ENCODE results near the gene SCO2.
A peak's percentile ranks its signal among the peaks of the same experiment; 100 is the strongest.

The SCO2 gene

DNA sequence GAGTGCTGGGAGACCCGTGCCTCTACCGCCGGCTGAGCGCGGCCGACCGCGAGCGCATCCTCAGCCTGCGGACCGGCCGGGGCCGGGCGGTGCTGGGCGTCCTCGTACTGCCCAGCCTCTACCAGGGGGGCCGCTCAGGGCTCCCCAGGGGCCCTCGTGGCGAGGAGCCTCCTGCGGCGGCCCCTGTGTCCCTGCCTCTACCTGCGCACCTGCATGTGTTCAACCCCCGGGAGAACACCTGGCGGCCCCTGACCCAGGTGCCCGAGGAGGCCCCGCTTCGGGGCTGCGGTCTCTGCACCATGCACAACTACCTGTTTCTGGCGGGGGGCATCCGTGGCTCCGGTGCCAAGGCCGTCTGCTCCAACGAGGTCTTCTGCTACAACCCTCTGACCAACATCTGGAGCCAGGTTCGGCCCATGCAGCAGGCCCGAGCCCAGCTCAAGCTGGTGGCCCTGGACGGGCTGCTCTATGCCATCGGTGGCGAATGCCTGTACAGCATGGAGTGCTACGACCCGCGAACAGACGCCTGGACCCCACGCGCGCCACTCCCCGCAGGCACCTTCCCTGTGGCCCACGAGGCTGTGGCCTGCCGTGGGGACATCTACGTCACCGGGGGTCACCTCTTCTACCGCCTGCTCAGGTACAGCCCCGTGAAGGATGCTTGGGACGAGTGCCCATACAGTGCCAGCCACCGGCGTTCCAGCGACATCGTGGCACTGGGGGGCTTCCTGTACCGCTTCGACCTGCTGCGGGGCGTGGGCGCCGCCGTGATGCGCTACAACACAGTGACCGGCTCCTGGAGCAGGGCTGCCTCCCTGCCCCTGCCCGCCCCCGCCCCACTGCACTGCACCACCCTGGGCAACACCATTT, 23.8 kb upstream of the SCO2 start:
- DNase-seq, result no peak

DNA sequence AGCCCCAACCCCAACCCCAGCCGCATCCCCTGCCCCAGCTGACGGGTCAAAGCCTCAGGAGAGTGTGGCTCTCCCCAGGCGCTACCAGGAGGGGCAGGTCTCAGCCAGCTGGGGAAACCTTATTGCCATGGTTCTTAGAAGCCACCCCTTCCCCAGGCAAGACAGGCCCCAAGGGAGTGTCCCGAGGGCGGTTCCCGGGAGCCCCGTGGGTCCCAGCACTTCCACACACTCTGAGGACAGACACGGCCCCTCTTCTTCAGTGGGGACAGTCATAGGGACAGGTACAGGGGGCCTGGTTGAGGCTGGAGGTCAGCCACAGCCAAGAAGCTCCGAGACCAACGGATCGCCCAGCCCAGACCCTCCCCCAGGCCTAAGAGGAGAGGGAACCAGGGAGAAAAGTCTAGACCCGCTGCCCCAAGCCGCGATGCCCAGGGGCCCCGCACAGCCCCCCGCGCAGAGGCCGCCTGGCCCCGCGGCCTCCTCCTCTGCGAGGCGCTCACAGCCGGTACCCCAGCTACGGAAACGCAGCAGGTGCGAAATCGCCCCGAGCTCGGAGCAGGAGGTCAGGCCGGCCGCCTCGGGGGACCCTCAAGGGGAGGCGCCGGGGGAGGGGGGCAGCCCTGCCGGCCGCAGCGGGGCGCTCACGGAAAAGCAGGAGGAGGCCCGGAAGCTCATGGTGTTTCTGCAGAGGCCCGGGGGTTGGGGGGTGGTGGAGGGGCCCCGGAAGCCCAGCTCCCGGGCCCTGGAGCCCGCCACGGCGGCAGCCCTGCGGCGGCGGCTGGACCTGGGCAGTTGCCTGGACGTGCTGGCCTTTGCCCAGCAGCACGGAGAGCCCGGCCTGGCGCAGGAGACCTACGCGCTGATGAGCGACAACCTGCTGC, 22.9 kb upstream of the SCO2 start:
- peak; percentile 54 for DNase-seq

DNA sequence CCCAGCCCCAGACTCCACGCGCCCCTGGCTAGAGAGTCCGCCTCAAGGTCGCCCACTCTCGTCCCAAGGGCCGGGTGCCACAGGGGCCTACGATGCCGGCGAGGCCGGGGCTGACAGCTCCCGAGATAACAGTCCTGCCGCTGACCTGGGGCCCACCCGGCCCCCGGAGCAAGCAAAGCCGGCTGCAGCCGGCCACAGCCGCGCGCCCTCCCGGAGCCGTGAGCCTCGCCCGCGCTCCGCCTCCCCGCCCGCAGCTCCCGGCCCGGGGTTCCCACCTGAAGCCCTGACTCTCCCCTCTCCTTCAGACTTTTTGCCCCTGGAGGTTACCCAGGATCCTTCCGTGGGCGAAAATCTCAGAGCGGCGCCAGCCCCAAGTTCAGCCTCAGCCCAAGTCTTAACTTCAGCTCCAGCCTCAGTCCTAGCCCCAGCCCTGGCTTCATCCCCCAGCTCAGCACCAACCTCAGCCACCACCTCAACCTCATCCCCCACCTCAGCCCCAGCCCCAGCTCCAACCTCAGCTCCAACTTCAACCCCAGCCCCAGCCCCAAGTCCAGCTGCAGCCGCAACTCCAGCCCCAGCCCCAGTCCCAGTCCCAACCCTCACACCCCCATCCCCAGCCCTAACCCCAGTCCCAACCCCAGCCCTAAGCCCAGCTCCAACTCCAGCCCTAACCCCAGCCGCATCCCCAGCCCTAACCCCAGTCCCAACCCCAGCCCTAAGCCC, 22.0 kb upstream of the SCO2 start:
- no peak for DNase-seq

DNA sequence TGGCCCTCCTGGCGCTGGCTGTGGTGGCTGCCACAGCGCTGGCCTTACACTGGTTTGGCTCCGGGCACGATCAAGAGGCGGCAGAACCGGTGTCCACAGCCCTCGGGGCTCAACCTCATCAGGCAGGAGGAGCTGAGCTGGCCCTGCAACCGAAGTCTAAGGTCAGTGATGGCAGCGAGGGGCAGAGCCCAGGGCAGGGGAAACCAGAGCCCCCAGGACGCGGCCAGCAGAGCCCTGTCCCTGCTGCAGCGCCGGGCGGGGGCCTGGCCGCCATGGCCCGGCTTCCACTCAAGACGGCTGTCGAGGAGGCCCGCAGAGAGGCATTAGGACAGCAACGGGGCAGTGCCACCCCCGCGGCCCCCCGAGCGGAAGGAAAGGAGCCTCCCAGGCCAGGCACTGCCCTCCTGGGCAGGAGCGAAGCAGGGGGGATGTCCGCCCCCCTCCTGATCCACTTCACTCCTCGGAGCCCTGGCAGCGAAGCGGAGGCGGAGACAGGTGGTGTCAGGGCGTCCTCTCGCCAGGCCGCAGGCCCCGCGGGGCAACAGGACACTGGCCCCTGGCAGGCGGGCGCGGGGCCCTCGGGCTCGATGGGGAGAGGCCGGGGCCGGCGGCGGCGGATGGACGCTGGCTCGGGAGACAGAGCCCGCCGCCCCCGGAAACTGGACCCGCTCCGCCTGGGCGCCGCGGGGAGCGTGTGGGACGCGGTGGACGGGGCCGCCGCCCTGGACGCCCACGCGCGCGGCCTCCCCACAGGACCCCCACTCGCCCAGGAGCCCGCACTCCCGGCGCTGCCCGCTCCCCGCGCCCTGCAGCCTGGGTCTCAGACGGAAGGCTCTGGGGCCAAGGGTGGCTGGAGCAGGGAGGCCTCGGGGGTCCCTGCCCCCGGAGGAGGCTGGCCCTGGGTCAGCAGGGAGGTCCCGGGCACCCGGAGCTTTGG, 21.2 kb upstream of the SCO2 start:
- DNase-seq, result no peak

DNA sequence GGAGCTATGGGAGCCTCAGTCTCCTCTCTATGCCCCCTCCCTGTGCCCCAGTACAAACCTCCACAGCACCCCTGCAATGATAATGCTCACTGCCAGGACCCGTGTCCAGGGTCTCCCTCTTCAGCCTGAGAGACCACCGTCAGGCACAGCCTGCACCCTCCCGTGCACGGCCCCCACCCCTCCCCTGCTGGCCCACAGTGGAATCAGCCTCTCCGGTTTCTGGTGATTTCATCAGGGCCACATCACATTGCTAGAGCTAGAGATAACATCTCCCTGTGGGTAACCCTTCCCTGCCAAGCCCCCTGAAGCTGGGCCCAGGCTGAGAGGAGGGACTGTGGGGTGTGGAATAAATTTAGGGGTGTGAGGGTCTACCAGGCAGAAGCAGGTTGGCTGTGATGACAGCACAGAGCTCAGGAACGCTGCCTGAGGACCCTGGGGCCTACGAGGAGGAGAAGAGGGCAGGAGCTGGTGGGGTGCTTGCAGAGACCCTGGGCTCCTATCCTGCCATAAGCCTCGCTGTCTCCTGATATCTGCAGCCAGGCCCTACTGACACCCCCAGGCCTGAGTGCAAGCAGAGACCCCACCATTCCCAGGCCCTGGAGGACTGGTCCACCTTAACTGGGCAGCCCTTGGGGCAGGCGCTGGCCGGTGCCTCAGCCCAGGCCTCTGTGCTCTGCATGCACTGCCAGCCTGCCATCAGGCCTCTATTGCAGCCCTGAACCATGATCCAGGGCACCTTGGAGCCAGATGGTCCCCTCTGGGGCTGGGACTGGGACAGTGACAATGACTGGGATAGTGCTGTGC, 20.3 kb upstream of the SCO2 start, which contains the start of gene KLHDC7B:
Gene KLHDC7B (plus strand): TSS at position 378 of the 804 bp plus-strand sequence. CDS start 345 bp downstream, at position 723.
- DNase-seq, result peak; percentile 32

DNA sequence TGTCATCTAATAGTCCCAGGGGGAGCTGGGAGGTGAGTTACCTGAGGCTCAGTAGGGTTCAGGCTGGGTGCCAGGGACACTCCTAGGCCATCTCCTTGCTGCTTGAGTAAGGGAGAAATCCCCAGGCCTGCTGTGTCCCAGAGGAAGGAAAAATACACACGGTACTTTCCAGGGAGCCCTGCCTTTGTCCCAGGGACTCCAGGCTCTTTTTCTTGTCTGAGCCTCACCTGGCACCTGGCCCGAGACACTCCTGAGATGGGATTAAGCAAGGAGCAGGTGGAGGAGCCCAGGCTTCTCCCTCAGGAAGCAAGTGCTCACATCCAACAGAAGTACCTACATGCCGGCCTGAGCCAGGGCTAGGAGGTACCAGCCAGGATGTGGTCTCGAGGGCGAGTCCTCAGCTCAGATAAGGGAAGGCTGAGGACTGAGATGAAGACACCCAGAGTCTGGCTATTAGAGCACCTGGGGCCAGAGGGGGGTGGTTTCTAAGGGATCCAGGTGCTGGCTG, 19.4 kb upstream of the SCO2 start:
- peak; percentile 27 for DNase-seq

DNA sequence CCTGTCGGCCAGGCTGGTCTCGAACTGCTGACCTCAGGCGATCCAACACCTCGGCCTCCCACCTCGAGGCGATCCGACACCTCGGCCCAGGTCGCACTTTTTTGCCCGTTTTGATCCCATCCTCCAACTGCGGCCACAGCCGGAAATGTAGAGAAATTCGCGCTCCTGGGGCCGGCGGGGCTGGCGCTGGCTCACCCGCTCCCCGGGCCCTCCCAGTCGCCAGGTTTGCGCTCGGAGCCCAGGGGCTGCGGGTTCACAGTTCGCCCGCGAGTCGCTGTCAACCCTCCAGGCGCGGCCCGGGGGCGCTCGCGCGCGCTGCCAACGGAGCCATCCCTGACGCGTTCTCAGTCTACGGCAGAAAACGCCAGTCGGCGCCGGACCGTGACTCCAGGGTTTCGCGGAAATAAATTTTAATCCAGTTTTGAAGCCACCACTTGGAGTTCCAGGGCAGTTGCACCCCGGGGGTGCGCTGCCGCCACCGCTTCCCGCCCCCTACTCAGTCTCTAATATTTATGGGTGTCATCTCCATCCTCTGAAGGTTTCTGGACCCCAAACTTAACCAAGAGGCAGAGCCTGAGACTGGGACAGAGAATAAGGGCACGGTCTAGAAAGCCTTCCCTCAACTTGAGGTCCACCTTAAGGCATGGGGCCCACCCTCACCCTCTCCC, 18.8 kb upstream of the SCO2 start:
- peak; percentile 81 for DNase-seq

DNA sequence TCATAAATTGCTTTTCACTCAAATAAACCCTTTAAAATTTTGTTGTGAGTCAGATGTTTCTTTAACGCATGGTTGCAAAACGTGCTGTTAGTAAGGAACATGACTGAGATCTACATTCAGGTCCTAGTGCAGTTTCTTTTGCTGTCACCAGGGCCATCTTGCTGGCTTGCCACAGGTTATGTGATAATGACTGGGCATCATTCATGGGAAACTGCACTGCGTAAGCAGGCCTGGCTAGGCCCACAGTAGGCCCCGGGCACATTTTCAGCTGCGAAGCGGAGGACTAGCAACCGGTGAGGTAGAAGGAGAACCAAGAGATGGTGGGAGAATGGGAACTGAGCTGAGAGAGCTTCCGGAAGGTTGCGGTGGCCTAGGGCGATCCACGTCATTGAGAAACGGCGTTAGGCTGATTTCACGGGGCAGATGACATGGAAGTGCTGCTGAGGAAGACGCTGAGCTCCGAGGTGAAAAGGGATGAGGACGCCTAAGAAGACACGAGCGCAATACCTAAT, 17.1 kb upstream of the SCO2 start:
- peak; percentile 26 for DNase-seq

DNA sequence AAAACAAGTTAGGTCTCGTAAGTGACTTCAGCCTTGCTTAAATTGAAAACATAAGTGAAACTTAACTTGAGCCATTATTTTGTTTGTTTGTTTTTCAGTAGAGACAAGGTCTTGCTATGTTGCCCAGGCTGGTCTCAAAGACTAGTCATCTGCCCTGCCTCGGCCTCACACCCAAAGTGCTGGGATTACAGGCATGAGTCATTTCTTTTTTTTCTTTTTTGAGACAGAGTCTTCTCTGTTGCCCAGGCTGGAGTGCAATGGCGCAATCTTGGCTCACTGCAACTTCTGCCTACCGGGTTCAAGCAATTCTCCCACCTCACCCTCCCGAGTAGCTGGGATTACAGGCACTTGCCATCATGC, 16.2 kb upstream of the SCO2 start:
- peak; percentile 70 for DNase-seq

DNA sequence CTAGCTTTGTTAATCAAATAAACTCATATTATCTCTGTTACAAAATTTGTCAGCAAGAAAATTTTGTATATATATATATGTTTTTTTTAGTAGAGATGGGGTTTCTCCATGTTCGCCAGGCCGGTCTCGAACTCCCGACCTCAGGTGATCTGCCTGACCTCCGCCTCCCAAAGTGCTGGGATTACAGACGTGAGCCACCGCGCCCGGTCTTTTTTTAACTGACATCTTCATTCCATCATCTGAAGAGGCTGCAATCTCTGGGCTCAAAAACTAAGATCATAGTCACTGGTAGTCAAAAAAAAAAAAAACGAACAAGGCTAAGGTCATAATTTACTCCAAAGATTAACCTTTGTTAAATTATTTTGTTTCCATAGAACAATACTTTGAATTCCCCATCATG, 15.0 kb upstream of the SCO2 start:
- no peak for DNase-seq

DNA sequence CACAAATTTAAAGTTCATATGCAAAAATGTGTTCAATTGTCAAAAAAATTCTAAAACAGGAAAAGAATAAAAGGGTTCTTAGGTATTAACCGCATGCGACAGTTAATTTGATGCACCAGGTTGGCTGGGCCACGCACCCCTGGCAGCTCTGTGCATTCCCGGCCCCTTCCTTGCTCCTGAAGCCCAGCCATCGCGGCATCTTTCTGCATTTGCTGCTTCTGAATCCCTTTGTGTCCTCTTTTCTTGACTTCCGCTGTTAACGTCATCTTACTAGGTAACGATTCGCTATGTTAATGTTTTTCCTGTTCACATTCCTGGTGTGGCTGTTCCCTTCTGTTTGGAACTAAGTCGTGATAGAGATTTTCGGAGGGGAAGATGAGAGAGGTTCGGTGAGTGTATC, 12.4 kb upstream of the SCO2 start:
- DNase-seq, result no peak

DNA sequence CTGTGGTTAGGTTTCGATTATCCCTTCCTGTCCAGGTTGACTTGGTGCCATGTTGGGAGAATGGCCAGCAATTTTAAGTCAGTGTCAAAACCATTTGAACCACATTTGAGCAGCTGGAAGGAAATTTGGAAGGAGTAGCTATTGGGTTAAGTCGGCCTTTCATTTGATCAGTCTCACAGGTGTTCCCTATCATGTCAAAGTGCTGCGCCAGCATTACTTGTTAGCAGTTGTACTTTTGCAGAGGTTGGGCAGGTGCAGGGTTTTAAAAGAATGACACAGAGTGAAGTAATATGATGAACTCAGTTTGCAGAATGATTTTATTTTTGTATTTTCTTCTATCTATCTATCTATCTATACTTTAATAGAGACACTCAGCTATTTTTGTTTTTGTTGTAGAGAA, 10.8 kb upstream of the SCO2 start:
- no peak for DNase-seq

DNA sequence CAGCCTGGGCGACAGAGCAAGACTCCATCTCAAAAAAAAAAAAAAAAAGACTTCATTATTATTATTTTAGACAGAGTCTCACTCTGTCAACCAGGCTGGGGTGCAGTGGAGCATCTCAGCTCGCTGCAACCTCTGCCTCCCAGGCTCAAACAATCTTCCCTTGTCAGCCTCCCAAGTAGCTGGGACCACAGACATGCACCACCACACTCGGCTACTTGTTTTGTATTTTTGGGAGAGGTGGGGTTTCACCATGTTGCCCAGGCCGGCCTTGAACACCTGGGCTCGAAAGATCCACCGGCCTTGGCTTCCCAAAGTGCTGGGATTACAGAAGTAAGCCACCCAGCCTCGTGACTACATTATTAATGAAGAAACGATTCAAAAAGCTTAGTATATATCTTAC, 9.7 kb upstream of the SCO2 start:
- no peak for DNase-seq

DNA sequence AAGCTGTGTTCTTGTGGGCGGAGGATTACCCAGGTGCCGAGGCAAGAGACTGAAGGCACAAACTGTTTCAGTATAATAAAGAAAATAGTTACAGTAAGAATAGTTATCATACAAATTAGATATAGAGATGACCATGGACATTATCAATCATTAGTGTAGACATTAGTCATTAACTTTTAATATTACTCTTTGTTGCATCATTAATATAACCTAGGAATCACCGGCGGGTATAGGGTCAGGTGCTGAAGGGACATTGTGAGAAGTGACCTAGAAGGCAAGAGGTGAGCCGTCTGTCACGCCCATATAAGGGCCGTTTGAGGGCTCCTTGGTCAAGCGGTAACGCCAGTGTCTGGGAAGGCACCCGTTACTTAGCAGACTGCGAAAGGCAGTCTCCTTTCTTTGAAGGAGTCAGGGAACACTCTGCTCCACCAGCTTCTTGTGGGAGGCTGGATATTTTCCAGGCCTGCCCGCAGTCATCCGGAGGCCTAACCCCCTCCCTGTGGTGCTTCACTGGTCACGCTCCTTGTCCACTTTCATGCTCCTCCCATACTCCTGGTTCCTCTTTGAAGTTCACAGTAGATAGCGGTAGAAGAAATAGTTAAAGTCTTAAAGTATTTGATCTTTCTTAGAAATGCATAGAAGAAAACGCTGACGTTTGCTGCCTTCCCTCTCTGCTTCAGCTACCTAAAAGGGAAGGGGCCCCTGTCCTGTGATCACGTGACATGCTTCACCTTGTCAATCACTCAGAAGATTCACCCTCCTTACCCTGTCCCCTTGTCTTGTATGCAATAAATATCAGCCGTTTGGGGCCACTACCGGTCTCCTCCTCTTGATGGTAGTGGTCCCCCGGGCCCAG, 8.7 kb upstream of the SCO2 start:
- DNase-seq, result peak; percentile 39

DNA sequence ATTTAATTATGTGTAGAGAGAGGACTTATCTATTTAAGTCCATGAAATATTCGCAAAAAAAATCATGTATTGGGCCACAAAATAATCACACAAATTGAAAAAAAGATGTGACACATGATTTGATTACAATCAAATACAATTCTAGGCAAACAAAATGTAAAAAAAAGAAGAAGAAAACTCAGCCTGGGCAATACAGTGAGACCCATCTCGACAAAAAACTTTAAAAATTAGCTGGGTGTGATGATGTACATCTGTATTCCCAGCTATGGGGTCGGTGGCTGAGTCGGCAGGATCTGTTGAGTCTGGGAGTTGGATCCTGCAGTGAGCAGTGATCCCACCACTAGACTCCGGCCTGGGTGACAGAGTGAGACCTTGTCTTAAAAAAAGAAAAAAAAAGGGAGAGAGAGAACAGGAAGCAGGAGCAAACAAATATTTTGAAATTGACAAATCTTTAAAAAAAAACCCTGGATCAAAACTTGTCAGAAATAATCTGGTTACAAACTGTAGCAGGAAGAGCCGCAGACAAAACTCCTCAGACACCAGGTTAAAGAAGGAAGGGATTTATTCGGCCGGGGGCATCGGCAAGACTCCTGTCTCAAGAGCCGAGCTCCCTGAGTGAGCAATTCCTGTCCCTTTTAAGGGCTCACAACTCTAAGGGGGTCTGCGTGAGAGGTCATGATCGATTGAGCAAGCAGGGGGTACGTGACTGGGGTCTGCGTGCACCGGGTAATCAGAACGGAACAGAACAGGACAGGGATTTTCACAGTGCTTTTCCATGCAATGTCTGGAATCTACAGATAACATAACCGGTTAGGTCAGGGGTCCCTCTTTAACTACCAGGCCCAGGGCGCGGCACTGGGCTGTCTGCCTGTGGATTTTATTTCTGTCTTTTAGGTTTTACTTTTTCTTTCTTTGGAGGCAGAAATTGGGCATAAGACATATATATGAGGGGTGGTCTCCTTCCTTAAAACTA, 7.7 kb upstream of the SCO2 start:
- no peak for DNase-seq

DNA sequence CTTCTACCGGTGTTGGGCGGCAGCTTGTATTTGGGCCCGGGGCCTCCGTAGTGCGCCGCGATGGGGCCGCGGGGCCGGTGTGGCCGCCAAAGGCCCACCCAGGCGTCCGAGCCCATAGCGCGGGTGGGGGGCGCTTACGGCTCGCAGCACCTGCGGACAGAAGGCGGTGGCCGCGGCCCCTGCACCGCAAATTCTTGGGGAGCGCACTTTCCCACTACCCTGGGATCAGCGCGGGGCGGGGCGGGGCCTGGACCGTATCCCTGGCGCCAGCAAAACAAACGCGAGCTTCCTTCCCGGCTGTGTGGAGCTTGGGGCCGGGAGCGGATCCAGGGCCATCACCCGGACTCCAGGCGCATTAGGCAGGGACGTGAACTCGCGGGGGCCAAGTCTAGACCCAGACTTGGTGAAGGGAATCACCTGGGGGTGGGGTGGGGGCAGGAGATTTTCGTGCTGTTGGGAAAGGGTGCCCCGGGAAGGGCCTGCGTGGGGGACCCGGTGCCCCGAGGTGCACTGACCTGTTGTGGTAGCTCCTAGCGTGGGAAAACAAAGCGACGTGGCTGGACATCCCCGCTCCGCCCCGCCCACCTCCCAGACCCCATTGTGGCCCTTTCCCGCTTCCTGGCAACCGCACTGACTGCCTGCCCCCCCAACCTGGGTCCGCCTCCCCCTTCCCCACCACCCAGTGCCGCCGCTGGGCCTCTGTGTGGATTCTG, 6.7 kb upstream of the SCO2 start:
- DNase-seq, result no peak

DNA sequence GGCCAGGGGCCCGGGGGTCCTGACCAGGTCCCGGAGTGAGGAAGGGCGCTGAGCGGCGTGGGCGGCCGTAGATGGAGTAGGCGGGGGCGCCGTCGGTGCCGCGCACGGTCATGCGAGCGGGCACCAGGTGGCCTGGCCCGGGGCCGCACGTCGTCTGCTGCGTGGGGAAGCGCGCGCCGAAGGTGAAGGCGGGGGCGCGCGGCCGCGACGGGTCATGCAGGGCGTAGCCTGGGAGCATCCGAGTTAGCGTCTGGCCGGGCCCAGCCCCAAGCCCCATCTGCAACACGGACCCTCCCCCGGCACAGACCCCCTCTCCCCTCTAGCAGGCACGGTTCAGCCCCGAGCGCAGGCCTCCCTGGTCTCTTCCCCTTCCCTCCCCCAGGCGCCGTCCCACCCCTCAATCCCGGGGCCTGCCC, 6.2 kb upstream of the SCO2 start:
- peak; percentile 59 for DNase-seq

Measured in CD4-positive, alpha-beta T cell treated with Interleukin-4 for 4 hours (primary cell).